Epithelial cell of proximal tubule (primary cell): ENCODE data around the gene RRAGB. TPM values are rescaled to one million over a fixed set of nuclear protein-coding genes. Genes with fewer than 3 reads are reported as not detected.

Experiments
- DNase-seq: peaks from one replicate; pipeline ENCODE4 v3.0.0-alpha.2; 2011; ENCODE audit warnings: low read depth
- H3K4me3 ChIP-seq: 2 replicates; pipeline ENCODE4 v1.5.1; 2011; ENCODE audit warnings: low read depth, mild to moderate bottlenecking, low read length
- CTCF ChIP-seq: conservative IDR thresholded peaks from 2 replicates; pipeline ENCODE4 v1.5.1; 2012; ENCODE audit warnings: low read depth, mild to moderate bottlenecking, low read length
- total RNA-seq: library from RNA; depleted of rRNA; stranded (reverse); fragments of >200 nt; gene quantifications from 2 replicates; pipeline ENCODE4 v1.2.3, GENCODE V29; 2015

RRAGB gene
- total RNA-seq, 1 donor from 2014 or later: 6.2 TPM

- H3K4me3 ChIP-seq: no peak overlapping the region
- no peak for DNase-seq
- no peak for TF ChIP-seq CTCF
Measured at GRCh38 chrX:55777596-55777995, 60.0 kb downstream of the RRAGB start.

- no peak overlapping the region for H3K4me3 ChIP-seq
- TF ChIP-seq CTCF: no peak
- DNase-seq: no peak
Measured at GRCh38 chrX:55778322-55778721, 60.8 kb downstream of the RRAGB start.

GRCh38 chrX:55783723-55784122 is 66.2 kb downstream of the RRAGB start:
- no peak for TF ChIP-seq CTCF
- H3K4me3 ChIP-seq: no peak overlapping the region
- no peak for DNase-seq

GRCh38 chrX:55787063-55787462 is 69.5 kb downstream of the RRAGB start:
- no peak for TF ChIP-seq CTCF
- DNase-seq: no peak
- H3K4me3 ChIP-seq: no peak overlapping the region

- no peak for DNase-seq
- H3K4me3 ChIP-seq: no peak overlapping the region
- no peak for TF ChIP-seq CTCF
Measured at GRCh38 chrX:55787727-55788126, 70.2 kb downstream of the RRAGB start.

- TF ChIP-seq CTCF: no peak
- DNase-seq: no peak
- no peak overlapping the region for H3K4me3 ChIP-seq
Measured at GRCh38 chrX:55794405-55794804, 76.9 kb downstream of the RRAGB start.

GRCh38 chrX:55796496-55796895 is 78.9 kb downstream of the RRAGB start:
- DNase-seq: no peak
- no peak overlapping the region for H3K4me3 ChIP-seq
- no peak for TF ChIP-seq CTCF
